HEK293 (cell line): ENCODE measurements around the gene BMP4.

Experiments
- KLF16 ChIP-seq: fragments of 450-650 bp; formaldehyde crosslinking; IDR thresholded peaks from 2 replicates; pipeline ENCODE4 v1.5.1; 2017; ENCODE audit warnings: missing biosample characterization, missing genetic modification characterization
- KLF9 ChIP-seq: fragments of 450-650 bp; formaldehyde crosslinking; IDR thresholded peaks from 2 replicates; pipeline ENCODE4 v1.5.1; 2016; ENCODE audit warnings: missing biosample characterization, missing genetic modification characterization, low read depth
- REPIN1 ChIP-seq: fragments of 450-650 bp; formaldehyde crosslinking; IDR thresholded peaks from 2 replicates; pipeline ENCODE4 v1.5.1; 2017; ENCODE audit warnings: missing biosample characterization, missing genetic modification characterization, low read depth
- ZNF324 ChIP-seq: fragments of 450-650 bp; formaldehyde crosslinking; IDR thresholded peaks from 2 replicates; pipeline ENCODE4 v1.5.1; 2016; ENCODE audit warnings: missing biosample characterization, missing genetic modification characterization
- ZNF548 ChIP-seq: fragments of 450-650 bp; formaldehyde crosslinking; IDR thresholded peaks from 2 replicates; pipeline ENCODE4 v1.5.1; 2016; ENCODE audit warnings: missing biosample characterization, missing genetic modification characterization
- TF ChIP-seq, protein P1 (sequence below): fragments of 450-650 bp; formaldehyde crosslinking; IDR thresholded peaks from 2 replicates; pipeline ENCODE4 v1.5.1; 2016; ENCODE audit warnings: missing biosample characterization, missing genetic modification characterization
- TF ChIP-seq, protein P2 (sequence below): fragments of 450-650 bp; formaldehyde crosslinking; IDR thresholded peaks from 2 replicates; pipeline ENCODE4 v1.5.1; 2016; ENCODE audit warnings: missing biosample characterization, missing genetic modification characterization

- TF ChIP-seq, protein P1, sequence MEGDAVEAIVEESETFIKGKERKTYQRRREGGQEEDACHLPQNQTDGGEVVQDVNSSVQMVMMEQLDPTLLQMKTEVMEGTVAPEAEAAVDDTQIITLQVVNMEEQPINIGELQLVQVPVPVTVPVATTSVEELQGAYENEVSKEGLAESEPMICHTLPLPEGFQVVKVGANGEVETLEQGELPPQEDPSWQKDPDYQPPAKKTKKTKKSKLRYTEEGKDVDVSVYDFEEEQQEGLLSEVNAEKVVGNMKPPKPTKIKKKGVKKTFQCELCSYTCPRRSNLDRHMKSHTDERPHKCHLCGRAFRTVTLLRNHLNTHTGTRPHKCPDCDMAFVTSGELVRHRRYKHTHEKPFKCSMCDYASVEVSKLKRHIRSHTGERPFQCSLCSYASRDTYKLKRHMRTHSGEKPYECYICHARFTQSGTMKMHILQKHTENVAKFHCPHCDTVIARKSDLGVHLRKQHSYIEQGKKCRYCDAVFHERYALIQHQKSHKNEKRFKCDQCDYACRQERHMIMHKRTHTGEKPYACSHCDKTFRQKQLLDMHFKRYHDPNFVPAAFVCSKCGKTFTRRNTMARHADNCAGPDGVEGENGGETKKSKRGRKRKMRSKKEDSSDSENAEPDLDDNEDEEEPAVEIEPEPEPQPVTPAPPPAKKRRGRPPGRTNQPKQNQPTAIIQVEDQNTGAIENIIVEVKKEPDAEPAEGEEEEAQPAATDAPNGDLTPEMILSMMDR (tag by site-specific recombination) = no peak
- TF ChIP-seq KLF9 (tag by site-specific recombination) (no peak), ZNF548 (tag by site-specific recombination) (no peak), ZNF324 (tag by site-specific recombination) (no peak), REPIN1 (no peak), KLF16 (tag by site-specific recombination) (no peak)
- TF ChIP-seq, protein P2, sequence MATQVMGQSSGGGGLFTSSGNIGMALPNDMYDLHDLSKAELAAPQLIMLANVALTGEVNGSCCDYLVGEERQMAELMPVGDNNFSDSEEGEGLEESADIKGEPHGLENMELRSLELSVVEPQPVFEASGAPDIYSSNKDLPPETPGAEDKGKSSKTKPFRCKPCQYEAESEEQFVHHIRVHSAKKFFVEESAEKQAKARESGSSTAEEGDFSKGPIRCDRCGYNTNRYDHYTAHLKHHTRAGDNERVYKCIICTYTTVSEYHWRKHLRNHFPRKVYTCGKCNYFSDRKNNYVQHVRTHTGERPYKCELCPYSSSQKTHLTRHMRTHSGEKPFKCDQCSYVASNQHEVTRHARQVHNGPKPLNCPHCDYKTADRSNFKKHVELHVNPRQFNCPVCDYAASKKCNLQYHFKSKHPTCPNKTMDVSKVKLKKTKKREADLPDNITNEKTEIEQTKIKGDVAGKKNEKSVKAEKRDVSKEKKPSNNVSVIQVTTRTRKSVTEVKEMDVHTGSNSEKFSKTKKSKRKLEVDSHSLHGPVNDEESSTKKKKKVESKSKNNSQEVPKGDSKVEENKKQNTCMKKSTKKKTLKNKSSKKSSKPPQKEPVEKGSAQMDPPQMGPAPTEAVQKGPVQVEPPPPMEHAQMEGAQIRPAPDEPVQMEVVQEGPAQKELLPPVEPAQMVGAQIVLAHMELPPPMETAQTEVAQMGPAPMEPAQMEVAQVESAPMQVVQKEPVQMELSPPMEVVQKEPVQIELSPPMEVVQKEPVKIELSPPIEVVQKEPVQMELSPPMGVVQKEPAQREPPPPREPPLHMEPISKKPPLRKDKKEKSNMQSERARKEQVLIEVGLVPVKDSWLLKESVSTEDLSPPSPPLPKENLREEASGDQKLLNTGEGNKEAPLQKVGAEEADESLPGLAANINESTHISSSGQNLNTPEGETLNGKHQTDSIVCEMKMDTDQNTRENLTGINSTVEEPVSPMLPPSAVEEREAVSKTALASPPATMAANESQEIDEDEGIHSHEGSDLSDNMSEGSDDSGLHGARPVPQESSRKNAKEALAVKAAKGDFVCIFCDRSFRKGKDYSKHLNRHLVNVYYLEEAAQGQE = no peak
Measured at GRCh38 chr14:53908416-53908815, 48.2 kb downstream of the BMP4 start.
